HG02938 (cell line): ENCODE results near the gene RAPH1.
"Not testable (repeated sequence)": the region's sequence is repeated elsewhere in the genome, so short reads cannot be mapped to it uniquely, and the experiment has no call there.

Experiments used
- ATAC-seq: cut with Tn5 transposase; IDR thresholded peaks from one replicate; pipeline ENCODE4 v1.9.1; 2021; ENCODE audit warnings: mild to moderate bottlenecking, moderate library complexity; ENCODE audit not compliant: unreplicated experiment

Gene RAPH1

GRCh38 chr2:203547356-203547755 is 12.3 kb upstream of the RAPH1 start:
- ATAC-seq = no peak

GRCh38 chr2:203544402-203544801 is 9.3 kb upstream of the RAPH1 start:
- ATAC-seq = no peak

- ATAC-seq = no peak
Measured at GRCh38 chr2:203543898-203544328, 8.8 kb upstream of the RAPH1 start.

GRCh38 chr2:203540598-203540997 is 5.5 kb upstream of the RAPH1 start:
- not testable (repeated sequence) for ATAC-seq

- ATAC-seq = not testable (repeated sequence)
Measured at GRCh38 chr2:203538237-203538636, 3.1 kb upstream of the RAPH1 start.

GRCh38 chr2:203536586-203536951 is 1.5 kb upstream of the RAPH1 start:
- ATAC-seq = not testable (repeated sequence)

- no peak for ATAC-seq
Measured at GRCh38 chr2:203535784-203536585, 884 bp upstream of the RAPH1 start.

- peak; percentile 25 for ATAC-seq
Measured at GRCh38 chr2:203534621-203535077, 452 bp downstream of the RAPH1 start.

GRCh38 chr2:203533676-203534591 is 1.2 kb downstream of the RAPH1 start:
- no peak for ATAC-seq

GRCh38 chr2:203532957-203533658 is 2.0 kb downstream of the RAPH1 start:
- no peak for ATAC-seq

GRCh38 chr2:203527719-203528118 is 7.4 kb downstream of the RAPH1 start:
- no peak for ATAC-seq

- ATAC-seq = not testable (repeated sequence)
Measured at GRCh38 chr2:203513268-203513667, 21.8 kb downstream of the RAPH1 start.

- no peak for ATAC-seq
Measured at GRCh38 chr2:203510941-203511305, 24.2 kb downstream of the RAPH1 start.

- no peak for ATAC-seq
Measured at GRCh38 chr2:203510256-203510940, 24.7 kb downstream of the RAPH1 start.

GRCh38 chr2:203503460-203503859 is 31.6 kb downstream of the RAPH1 start:
- ATAC-seq = not testable (repeated sequence)

- no peak for ATAC-seq
Measured at GRCh38 chr2:203501873-203502272, 33.2 kb downstream of the RAPH1 start.

GRCh38 chr2:203500951-203501350 is 34.1 kb downstream of the RAPH1 start:
- ATAC-seq = no peak

- no peak for ATAC-seq
Measured at GRCh38 chr2:203500297-203500696, 34.8 kb downstream of the RAPH1 start.

- no peak for ATAC-seq
Measured at GRCh38 chr2:203498161-203498560, 36.9 kb downstream of the RAPH1 start.

- no peak for ATAC-seq
Measured at GRCh38 chr2:203492965-203493364, 42.1 kb downstream of the RAPH1 start.

- no peak for ATAC-seq
Measured at GRCh38 chr2:203490391-203490790, 44.7 kb downstream of the RAPH1 start.
